ENCODE results near the gene FAM53B.

FAM53B gene

DNA sequence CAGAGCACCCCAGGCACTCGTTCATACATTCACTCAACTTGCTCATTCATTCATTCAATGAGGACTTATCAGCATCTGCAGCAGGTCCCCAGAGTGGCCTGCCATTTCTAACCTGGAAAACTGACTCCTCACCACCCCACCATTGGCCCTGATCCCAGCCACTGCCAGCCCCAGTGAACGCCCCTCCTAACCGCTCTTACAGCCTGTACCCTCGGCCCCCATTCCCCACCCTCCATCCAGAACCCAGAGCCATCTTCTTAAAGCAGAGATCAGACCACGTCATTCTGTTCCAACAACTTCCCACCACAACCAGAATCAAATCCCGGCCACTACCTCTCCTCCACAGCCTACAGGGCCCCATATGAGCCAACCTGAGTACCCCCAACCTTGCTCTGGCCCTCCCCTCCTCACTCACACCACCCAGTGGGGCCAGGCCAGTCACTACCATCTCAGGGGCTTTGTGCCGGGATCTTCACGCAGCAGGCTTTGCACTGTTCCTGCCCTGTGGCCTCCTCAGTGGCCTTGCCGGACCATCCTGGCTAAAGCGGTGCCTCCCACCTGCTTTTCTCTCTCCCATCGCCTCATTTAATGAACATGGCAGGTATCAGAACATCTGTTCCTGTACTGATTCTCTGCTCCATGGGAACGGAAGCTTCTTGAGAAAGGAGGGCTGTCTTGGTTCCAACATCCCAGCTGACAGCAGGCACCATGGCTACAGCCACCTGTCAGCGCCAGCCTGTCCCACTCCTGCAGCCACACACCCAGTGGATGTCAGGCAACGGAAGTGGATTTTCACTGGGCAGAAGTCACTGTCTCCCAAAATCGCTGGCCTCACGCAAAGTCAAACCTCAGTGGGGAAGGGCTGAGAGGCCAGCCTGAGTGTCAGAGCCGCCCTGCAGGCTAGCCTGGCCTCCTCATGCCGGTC is 45.4 kb downstream of the FAM53B start:
- no peak for DNase-seq

GRCh38 chr10:124697837-124698544 is 46.2 kb downstream of the FAM53B start:
- no peak for DNase-seq

- DNase-seq: no peak
Measured at GRCh38 chr10:124697443-124697836, 46.7 kb downstream of the FAM53B start.

DNA sequence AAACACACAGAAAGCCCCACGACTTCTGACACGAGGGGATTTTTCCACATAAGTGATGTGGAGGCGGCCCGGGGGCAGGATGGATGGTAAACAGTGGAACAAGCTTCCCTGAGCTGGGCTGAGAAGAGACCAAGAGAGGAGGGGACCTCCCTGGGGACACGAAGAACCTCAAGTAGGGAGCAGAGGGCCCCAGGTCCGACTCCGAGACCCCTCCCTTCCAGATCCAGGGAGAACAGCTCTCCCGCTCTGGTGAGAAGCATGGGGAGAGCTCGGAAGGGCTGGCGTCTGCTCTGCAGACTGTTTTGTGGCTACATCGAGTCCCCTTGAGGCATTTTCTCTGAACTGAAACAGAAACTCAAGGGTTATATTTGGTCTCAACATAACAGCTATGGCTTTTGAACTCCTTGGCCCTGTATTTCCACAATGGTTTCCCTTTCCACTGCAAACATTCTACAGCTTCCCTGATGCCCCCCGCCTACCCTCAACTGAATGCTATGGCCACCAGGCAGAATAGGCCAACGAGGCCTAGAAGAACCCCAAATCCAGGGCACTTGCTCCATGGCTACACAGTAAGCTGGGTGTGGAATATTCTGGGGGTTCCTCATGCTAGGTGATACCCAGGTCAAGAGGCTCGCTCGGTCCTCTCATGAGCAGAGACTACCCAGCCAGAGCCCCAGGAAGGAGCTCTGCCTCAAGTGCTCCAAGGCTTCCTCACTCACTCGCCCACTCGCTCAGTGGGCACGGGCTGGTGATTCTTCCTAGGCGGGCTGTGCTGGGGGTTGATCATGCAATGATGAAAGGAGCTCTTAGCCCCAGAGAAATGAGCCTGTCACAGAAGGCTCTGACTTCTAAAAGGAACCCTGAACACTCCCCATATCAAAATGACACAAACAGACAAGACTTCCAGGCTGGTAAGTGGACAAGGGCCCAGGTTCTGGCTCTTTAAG is 47.5 kb downstream of the FAM53B start:
- no peak for DNase-seq

GRCh38 chr10:124695259-124695658 is 48.9 kb downstream of the FAM53B start:
- DNase-seq: no peak

DNA sequence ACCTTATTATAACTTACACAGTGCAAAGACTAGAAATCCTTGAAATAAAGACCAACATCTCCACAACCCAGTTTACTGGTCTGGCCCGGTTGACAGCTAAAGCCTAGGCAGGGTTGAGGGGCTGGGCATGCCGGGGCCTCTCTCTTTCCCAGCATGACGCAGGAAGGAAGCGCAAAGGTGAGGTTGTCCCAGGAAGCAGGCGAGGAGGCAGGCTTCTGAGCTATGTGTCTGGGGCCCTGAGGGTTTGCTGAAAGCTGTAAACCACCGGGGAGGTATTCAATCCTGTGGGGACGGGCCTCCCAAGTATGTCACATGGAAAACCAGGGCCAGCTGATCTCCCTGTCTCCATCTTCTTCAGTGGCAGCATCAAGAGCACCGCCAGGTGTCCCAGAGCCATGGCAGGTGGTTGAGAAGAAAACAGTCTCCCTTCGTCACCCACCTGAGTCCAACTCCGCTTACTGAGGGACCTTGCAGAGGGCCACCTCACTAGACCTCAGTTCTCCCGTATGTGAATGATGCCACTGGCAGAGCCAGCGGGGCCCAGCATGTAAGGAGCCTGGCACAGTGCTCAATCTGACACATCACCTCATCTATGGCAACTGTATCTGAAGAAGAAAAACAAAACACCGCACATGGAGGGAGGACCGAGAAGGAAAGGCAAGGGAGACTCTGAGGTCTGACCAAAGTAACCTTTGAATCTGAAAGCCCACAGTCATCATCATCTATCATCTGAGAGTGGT is 49.5 kb downstream of the FAM53B start:
- no peak for DNase-seq

GRCh38 chr10:124693801-124694416 is 50.3 kb downstream of the FAM53B start:
- peak in 18 of 56 donors; percentile 19 to 63 (median 51) for DNase-seq

- DNase-seq: no peak
Measured at GRCh38 chr10:124693396-124693795, 50.8 kb downstream of the FAM53B start.

DNA sequence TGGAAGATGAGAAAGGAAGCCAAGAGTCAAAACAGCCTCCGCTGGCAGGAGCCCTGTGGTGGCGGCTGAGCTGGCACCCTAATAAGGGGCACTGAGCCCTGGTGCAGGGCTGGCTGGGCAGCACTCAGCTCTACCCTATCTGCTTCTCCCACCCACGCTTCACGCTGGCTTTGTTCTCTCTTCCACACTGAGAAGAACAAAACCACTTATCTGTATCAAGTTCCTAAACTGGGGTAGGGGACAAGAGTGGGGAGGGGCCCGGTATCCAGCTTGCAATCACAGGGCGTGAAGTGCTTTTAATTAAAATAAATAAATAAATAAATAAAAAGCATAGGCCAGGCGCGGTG is 52.1 kb downstream of the FAM53B start:
- DNase-seq: no peak

GRCh38 chr10:124691421-124692099 is 52.6 kb downstream of the FAM53B start:
- no peak for DNase-seq

- no peak for DNase-seq
Measured at GRCh38 chr10:124691002-124691401, 53.2 kb downstream of the FAM53B start.

DNA sequence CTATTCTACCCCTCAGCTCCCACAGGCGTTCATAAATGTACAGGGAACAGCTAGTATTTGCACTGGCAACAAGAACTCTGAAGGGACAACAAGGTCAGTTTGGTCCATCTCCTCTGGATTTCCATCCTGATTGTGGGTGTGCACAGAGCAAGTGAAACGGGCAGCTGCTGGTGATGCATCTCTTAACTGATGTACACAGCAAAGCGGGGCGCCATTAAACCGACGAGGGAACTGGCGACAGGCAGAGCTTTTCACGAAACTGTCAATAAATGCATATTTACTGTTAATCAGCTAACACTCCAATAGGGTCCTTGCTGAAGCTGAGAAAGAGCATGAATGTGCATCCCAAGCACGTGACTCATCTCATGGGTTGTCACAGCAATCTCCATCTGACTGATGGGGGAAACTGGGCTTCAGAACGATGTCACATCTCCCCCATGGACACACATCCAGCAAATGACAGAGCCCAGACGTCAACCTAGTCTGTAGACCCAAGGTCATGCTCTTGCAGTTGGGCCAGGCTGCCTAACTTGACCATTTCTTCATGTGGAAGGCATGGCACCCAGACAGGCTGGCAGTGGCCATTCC is 54.2 kb downstream of the FAM53B start:
- DNase-seq: no peak

DNA sequence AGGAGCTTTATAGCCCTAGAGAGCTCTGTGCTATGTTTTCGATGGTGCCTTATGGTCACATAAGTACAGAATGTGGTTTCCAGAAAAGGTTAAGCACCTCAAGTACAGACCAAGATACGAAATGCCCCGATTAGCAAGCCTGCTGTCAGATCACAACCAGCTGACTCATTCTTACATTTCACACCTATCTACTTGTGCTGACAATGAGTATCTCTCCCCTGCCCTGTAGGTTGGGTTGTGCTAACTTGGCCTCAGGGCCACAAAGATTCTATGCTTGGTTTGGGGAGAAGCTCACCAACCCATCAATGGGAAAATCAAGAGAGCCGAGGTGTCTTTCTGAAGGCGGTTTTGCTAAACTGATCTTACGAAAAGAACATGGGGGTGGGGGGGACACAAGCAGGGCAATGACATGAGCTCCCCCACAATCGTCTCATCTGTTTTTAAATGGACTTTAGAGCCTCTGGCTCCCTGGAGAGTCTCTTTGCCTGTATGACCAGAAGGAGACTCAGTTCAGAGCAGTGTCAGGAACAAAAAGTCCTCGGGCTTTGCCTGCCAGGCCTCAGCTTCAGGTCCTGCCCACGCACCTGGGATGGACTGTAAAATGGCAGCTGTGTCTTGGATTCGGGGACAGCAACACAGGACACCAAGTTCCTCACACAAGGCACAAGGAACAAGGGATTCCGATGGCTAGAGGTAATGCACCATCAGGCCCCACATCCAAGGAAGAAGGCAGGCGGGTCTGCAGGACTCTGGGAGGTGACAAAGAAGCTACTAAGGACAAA is 55.1 kb downstream of the FAM53B start:
- DNase-seq: no peak

DNA sequence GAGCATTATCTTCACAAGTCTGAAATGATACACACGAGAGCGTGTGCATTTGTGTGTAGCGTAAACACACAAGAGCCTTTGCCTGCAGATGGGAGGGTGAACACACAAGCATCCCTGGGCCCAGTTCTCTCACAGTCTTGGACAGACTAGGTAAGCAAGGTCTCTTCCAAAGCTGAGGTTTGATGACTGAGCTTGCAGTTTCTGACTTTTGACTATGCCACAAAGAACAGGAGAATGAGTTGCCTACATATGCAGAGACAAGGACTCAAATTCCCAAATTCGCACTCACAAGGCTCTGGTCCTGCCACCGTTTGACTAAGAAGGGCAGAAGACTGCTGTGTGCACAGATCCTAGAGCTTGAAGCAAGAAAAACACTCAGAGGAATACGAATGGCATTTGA is 55.8 kb downstream of the FAM53B start:
- no peak for DNase-seq

GRCh38 chr10:124686707-124687376 is 57.3 kb downstream of the FAM53B start:
- peak in 48 of 56 donors; percentile 28 to 90 (median 78) for DNase-seq

- peak in 30 of 56 donors; percentile 22 to 72 (median 46) for DNase-seq
Measured at GRCh38 chr10:124685261-124685660, 58.9 kb downstream of the FAM53B start.

DNA sequence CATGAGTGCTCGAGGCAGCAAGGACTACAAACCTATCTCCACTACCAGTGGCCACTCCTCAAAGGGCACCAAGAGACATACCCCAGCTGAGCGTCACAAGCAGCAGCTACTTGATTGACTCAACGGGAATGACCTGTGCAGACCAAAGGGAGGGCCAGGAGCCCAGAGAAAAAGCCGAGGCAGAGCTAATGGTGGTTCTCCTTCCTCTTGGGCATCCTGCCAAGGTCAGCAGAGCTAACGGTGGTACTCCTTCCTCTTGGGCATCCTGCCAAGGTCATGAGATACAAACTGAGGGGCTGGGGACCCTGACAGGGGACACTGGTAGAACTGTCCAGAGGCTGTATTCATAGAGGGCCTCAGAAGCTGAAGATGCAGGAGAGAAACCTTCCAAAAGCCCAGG is 60.4 kb downstream of the FAM53B start:
- no peak for DNase-seq

All from nucleus accumbens (tissue), 56 donors.